Measurements from ENCODE around the gene SMURF1.

SMURF1 gene

DNA sequence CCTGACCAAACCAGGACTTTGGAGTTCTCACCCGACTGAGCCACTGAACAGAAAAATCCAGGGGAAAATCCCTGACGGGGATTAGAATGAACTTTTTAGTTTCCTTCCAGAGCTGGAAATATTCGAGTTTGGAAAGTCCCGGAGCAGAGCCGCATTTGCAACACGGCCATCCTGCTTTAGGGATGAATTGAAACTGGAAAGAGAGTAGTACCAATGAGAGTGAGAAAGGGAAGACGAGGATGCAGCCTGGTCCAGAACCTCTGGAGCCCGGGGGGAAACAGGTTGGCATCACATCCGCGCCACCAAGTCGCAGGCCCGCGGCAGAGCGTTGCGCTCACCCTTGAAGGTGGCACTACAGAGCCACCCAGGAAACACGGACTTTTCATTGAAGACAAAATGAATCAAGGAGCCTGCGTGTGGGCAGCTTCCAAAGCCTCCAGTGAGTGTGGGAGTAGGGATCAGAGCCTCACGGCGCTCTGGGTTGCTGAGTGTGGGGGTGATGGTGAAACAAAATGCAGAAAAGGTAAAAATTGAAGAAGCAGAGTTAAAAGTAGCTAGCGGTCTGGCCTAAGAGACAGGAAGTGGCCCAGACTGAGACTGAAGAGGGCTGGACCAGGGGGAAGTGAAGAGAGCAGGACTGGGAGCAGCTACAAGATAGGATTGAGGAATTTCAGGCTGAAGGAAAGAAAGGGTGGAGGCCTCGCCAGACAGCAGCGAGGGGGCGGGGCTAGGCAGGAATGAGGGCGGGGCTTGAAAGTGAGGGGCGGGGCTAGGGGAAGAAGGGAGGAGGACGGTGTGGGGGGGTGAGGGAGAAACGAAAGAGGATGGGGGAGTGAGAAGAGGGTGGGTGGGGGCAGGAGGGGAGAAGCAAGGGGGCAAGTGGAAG lies 1.8 kb downstream of the SMURF1 start:
- DNase-seq = peak; percentile 75

DNA sequence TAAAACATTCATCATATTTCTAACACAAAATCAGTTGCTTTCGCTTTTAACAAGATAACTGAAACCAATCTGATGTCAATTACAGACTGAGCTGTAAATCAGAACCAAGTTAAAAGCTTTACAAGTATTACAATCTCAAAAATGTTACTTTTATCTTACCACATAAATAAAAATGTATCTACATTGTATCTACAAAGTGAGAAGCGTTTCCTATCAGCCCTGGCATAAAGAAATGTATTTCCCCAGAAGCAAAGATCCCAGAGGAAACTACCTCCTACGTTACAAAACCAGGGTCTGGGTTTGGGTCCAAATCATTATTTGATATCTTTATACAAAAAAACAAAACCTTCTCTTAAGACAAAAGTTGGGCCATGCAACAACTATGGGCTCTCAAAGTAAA lies 2.6 kb downstream of the SMURF1 start:
- DNase-seq = no peak

DNA sequence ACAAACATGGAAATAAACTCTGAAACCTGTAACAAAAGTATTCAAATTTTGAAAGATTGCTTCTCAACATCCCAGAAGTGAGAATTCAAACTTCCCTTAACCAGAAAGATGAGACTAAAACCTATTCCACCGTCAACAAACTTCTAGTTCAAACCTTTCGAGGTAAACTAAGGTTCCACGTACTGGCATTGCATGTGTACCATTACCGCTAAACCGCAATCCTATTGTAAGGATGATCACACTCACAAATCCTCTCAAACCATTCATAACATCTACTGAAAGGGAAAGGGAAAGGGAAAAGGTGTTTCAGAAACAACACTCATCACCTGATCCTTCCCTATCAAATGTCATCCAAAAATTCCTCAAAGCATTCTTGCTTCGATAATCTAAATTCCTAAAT lies 3.1 kb downstream of the SMURF1 start:
- no peak for DNase-seq

- DNase-seq = no peak
Measured at GRCh38 chr7:99139036-99139435, 4.9 kb downstream of the SMURF1 start.

DNA sequence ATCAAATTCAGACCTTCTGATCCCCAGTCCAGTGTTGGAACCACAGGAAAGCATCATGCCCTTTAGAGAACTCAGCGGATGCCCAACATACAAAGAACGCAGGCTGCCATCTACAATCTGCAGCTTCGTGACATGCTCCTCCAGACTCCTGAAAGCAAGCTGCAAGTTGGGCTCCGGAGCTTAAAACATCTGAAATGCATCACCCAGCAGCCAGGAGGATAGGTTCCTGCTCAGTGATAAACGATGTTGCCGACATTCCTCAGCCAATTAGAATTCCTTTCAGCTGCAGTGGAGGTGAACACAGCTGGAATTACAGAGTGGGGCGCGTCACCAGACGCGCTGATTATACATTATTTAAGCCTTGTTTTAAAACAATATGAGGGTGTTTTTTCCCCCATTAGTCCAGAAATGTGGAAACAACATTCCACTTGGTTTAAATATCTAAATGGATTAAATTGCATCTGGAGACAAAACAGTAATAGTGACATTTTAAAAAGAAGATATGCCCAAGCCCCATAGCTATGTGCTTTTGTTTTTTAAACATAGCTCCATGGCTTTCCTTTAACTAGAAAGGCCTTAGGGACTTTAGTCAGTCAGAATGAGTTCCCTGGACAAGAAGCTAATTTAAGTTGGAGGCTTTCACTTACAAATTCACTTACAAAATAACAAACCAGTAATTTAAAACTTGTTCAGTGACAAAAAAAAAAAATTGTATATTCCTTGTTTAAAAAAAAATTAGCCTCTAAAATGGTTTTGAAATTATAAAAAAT lies 6.3 kb downstream of the SMURF1 start:
- DNase-seq = no peak

GRCh38 chr7:99135938-99136337 lies 8.0 kb downstream of the SMURF1 start:
- no peak for DNase-seq

GRCh38 chr7:99133766-99134564 lies 9.9 kb downstream of the SMURF1 start:
- DNase-seq = no peak

DNA sequence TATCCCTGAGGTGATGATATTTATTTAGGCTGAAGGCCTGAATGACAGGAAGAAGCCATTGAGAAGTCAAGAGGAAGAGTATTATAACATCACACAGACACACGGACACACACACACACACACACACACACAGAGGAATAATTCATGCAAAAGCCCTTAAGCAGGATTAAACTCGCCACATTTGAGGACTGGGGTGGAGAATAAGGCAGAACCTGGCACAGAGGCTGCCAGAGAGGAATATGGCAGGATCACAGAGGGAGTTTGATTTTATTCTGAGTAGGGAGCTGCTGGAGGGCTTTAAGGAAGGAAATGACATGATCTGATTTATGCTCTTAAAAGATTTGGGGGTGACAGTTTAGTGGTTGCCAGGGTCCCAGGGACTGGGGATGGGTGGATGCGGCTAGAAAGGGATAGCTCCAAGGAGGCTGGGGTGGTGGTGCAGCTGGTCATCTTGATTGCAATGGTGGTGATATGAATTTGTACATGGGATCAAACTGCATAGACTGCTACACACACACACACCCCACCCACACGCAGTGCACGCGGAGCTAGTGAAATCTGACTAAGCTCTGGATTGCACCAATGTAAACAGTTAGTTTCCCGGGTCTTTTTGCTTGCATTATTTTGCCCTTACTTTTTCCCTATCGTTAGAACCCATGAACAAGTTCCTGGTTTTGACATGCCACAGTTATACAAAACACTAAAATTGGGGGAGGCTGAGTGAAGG lies 11.2 kb downstream of the SMURF1 start:
- no peak for DNase-seq

DNA sequence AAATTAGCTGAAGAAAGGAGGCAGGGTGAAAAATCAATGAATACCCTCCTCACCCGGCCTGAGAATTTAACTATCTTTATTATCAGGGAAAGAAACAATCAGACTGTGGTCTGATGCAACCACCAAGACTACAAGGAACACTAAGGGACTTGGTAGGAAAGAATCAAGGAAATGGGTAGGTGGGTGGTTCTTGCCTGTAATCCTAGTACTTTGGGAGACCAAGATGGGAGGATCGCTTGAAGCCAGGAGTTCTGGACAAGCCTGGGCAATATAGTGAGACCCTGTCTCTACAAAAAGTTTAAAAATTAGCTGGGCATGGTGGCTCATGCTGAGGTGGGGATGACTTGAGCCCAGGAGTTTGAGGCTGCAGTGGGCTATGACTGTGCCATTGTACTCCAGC lies 12.6 kb downstream of the SMURF1 start:
- no peak for DNase-seq

- no peak for DNase-seq
Measured at GRCh38 chr7:99129536-99129935, 14.4 kb downstream of the SMURF1 start.

- no peak for DNase-seq
Measured at GRCh38 chr7:99129001-99129400, 14.9 kb downstream of the SMURF1 start.

DNA sequence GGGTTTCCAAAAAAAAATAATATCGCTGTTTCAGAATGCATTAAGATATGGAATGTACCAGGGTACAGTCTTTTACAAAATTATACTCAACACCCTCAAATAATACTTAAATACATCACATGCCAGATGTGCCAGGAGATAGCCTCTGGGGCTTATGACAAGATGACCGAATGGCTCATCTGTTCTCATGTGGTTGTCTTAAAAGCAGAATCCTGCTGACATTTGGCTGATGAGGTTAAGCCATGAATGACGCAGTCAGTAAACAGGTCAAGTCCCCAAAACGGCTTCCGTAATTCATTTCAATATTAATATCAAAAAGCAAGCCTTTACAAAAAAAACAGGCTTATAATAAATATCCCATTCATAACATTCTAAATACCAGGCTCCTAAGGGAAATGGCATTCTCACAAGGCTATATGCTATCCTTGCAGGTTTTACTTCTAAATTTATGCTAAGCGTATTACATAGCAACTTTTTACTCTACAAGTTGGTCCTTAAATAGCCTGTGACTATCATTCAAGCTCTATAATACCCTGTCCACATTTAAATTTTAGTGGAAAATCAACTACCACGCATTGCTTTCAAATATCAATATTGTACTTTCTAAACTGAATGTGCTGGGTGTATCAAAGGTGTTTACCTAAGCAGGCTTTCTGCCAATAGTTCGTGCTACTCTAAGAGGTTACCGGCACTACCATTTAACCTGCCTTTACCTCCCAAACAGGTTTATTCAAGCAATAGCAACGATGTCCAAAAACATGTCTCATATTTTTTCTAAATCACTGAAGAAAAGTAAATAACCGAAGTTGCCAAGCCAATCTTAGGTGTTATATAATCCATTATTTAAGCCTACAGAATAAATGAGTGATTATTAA lies 15.6 kb downstream of the SMURF1 start:
- DNase-seq = no peak

GRCh38 chr7:99127636-99128035 lies 16.3 kb downstream of the SMURF1 start:
- DNase-seq = no peak

DNA sequence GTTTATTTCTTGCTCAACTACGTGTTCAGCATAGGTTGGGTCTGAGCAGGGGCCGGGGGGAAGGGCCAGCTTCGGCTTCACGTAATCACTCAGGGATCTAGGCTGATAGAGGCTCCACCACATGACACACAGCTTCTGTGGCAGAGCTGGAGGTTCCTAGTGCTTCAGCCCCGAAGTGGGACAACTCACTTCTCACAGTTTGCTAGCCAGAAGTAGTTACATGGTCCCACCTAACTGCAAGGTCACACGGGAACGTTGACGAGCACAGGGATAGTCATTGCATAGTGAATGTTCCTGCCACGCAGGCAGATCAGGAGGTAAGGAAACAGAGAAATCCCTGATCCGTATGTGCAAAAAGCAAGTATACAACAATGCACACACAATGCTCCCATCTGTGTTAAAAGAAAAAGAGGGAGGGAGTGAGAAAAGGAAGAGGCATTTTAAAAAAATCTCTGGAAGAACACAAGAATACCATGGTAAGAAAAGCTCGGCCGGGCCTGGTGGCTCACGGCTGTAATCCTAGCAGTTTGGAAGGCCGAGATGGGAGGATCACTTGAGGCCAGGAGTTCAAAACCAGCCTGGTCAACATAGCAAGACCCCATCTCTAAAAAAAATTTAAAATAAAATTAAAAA lies 16.9 kb downstream of the SMURF1 start:
- DNase-seq = no peak

DNA sequence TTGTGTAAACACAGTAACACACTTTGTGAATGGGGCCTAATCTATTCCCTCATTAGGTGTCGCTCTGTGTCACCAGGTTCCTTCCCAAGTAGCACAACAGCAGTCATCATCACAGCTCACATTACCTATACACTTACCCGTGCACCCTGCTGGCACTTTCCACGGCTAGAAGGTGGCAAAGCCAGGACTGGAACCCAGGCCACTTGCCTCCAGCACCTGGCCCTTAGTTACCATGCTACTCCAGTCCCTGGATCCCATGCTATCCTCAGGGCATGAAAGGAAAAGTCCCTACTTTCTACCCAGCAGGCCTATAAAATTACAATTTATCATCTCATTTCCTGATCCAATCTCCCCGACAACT lies 18.4 kb downstream of the SMURF1 start:
- no peak for DNase-seq

DNA sequence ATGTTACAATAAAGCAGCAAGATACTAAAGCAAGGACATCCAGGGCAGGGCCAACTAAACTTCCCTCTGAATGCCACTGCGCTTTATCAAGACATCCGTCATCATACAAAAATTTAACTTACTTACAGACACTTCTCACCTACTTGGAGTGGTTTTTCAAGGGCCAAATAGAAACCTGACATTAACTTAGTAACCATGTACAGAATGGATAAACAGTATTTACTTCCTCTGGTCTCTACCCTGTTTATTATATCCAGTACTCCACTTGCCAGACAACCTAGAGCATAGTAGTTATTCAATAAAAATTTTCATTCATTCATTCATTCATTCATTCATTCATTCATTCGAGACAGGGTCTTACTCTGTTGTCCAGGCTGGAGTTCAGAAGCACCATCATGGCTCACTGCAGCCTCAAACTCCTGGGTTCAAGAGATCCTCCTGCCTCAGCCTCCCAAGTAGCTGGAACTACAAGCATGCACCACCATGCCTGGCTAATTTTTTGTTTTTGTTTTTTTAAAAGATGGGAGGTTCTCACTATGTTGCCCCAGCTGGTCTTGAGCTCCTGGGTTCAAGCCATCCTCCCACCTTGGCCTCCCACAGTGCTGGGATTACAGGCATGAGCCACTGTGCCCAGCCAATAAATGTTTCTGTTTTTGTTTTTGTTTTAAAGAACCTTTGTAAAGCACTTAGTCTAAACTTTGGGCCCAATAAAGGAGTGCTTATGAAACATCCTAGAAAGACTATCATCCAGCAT lies 19.0 kb downstream of the SMURF1 start:
- no peak for DNase-seq

GRCh38 chr7:99124236-99124635 lies 19.7 kb downstream of the SMURF1 start:
- DNase-seq = no peak

GRCh38 chr7:99123571-99124033 lies 20.3 kb downstream of the SMURF1 start:
- DNase-seq = no peak

DNA sequence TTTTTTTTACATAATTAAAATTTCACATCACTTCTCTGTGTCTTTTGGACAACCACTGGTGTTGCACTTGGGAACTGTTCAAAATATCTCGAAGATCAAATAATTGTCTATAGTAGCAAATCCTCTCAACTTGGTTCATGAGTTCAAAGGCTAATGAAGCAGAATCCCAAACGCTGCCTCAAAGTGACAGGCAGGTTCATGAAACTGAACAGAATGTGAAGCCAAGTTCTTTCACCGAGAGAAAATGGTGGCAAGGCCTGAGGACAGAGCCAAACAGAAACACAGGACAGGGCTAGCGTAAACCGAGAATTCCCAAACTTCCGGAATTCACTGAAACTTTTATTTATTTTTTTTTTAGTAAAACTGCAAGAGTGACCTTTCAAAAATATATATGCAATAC lies 21.1 kb downstream of the SMURF1 start:
- no peak for DNase-seq

- DNase-seq = no peak
Measured at GRCh38 chr7:99121496-99122021, 22.3 kb downstream of the SMURF1 start.
